BJ (cell line): ENCODE data around the gene CCNH. TPM values are rescaled to one million over a fixed set of nuclear protein-coding genes. Genes with fewer than 3 reads are reported as not detected.

Experiments
- CTCF ChIA-PET: fragments of 350-600 bp; formaldehyde crosslinking; extraction: SDS; loops from one replicate; lab custom pipeline; 2021; ENCODE audit warnings: antibody characterized with exemption, inconsistent platforms; lab: Yijun Ruan, JAX
- POLR2A ChIA-PET: fragments of 300-600 bp; sonication (Branson Sonifier 250); formaldehyde crosslinking; extraction: SDS; loops from one replicate; lab custom pipeline; 2021; ENCODE audit warnings: antibody characterized with exemption; lab: Charles Lee
- DNase-seq: peaks from one replicate; pipeline ENCODE4 v3.0.0-alpha.2; 2011; ENCODE audit warnings: low read depth
- H3K27me3 ChIP-seq: 2 replicates; pipeline ENCODE4 v1.6.0; 2011; ENCODE audit warnings: low read length; ENCODE audit not compliant: control insufficient read depth, insufficient read depth
- H3K36me3 ChIP-seq: 2 replicates; pipeline ENCODE4 v1.5.1; 2011; ENCODE audit warnings: low read length; ENCODE audit not compliant: control insufficient read depth, insufficient read depth
- H3K4me3 ChIP-seq: 2 replicates; pipeline ENCODE4 v1.5.1; 2011; ENCODE audit warnings: low read depth, mild to moderate bottlenecking, control low read depth, low read length
- polyA plus RNA-seq: library from polyadenylated mRNA; depleted of rRNA; stranded (reverse); fragments of >200 nt; gene quantifications from 2 replicates; pipeline ENCODE4 v1.2.3, GENCODE V29; 2011
- TF ChIP-seq, protein P1 (sequence below): IDR thresholded peaks from 2 replicates; pipeline ENCODE4 v1.5.1; 2011; ENCODE audit warnings: low read depth, mild to moderate bottlenecking, control low read depth, inconsistent platforms, low read length, moderate library complexity; ENCODE audit not compliant: insufficient read depth

Gene CCNH
- polyA plus RNA-seq, 1 experiment = 62.0 TPM

DNA sequence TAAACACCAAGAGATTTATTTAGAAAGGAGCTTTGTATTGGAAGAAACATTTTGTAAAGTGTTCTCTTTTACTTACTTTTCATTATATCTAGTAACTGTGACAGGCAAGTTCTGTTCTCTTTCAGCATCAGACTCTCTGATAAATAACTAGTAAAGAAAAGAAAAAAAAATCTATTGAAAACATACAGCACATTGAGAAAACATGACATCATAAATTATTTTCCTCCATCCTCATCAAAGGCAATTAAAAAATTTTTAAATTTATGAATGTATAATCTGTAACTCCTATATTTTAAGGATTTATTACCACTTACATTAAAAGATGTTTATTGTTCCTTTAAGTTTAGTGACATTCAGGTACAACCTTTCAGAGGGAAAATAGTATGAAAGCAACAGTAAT is 11.1 kb downstream of the CCNH start:
- no peak for DNase-seq
- peaks cover 5% of the 10 kb centered on the region for H3K36me3 ChIP-seq
- no peaks in the 10 kb centered on the region for H3K27me3 ChIP-seq
- ChIA-PET POLR2A (no interaction called here), CTCF (interaction anchor here (1.1 to 2.1 kb wide), 2 partner anchors 29 to 331 kb away, joined by 3 to 31 read pairs; no protein-coding TSS in a partner anchor)
- TF ChIP-seq, protein P1, sequence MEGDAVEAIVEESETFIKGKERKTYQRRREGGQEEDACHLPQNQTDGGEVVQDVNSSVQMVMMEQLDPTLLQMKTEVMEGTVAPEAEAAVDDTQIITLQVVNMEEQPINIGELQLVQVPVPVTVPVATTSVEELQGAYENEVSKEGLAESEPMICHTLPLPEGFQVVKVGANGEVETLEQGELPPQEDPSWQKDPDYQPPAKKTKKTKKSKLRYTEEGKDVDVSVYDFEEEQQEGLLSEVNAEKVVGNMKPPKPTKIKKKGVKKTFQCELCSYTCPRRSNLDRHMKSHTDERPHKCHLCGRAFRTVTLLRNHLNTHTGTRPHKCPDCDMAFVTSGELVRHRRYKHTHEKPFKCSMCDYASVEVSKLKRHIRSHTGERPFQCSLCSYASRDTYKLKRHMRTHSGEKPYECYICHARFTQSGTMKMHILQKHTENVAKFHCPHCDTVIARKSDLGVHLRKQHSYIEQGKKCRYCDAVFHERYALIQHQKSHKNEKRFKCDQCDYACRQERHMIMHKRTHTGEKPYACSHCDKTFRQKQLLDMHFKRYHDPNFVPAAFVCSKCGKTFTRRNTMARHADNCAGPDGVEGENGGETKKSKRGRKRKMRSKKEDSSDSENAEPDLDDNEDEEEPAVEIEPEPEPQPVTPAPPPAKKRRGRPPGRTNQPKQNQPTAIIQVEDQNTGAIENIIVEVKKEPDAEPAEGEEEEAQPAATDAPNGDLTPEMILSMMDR = no peak
- no peak overlapping the region for H3K4me3 ChIP-seq

DNA sequence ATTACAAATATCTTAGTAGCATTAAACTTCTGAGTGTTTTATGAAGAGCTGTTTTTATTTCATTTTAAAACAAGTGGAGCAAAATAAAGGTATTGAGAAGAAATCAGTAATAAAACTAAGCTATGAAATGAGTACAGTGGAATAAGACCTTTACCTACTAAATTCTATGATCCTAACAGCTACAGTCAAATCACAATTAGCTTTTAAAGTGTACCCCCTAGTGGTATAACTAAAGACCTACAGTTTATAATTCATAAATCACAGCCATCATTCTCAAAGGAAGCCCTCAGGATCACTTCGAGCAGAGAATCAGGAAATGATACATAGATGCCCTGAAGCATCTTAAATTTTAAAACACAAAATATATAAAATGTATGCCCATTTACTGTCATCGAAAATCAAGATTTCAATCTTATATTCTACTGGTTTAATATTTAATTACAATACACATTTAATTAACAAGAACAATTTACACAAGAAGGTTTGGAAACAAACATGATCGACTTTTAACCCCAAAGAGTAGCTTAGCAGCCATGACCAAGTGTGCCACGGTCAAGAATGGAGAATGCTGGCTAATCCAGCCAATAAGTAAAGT is 12.3 kb downstream of the CCNH start:
- TF ChIP-seq, protein P1 = peak; percentile 51
- Histone ChIP-seq H3K4me3 (no peak overlapping the region), H3K36me3 (peaks cover 5% of the 10 kb centered on the region), H3K27me3 (no peaks in the 10 kb centered on the region)
- no peak for DNase-seq
- CTCF ChIA-PET = interaction anchor here (0.7 to 2.1 kb wide), 5 partner anchors 10 to 330 kb away, joined by 3 to 31 read pairs (median 7); no protein-coding TSS in a partner anchor
- POLR2A ChIA-PET = interaction anchor here (0.6 to 1.1 kb wide), 3 partner anchors 10 to 330 kb away, joined by 3 to 5 read pairs (median 4); no protein-coding TSS in a partner anchor

DNA sequence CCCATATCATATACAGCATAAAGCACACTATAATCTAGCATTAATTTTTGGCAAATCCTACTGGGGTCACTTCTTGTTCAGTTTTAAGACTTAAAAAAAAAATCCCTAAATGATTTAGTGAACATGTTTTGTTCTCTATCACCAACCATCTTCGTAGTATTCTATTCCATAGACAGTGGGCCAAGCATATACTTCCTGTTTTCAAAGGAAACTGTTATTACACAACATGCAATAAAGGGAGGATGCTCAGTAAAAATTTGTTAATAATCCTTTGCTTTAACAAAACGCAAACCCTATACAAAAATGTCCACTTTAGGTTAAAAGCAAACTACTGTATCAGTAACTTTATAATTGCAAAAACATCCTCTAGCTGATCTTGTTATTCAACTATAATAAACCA is 13.0 kb downstream of the CCNH start:
- no peak overlapping the region for H3K4me3 ChIP-seq
- H3K27me3 ChIP-seq = no peaks in the 10 kb centered on the region
- TF ChIP-seq, protein P1 = no peak
- ChIA-PET CTCF (interaction anchor here (0.7 to 2.1 kb wide), 6 partner anchors 10 to 329 kb away, joined by 3 to 31 read pairs (median 6); no protein-coding TSS in a partner anchor), POLR2A (interaction anchor here (0.6 to 1.1 kb wide), 2 partner anchors 328 to 330 kb away, joined by 3 to 4 read pairs; no protein-coding TSS in a partner anchor)
- no peak for DNase-seq
- peaks cover 5% of the 10 kb centered on the region for H3K36me3 ChIP-seq

- Histone ChIP-seq H3K36me3 (peaks cover 5% of the 10 kb centered on the region), H3K4me3 (no peak overlapping the region), H3K27me3 (no peaks in the 10 kb centered on the region)
- TF ChIP-seq, protein P1 = no peak
- no peak for DNase-seq
- ChIA-PET POLR2A (no interaction called here), CTCF (interaction anchor here (0.8 to 2.1 kb wide), 5 partner anchors 9 to 329 kb away, joined by 3 to 31 read pairs (median 7); no protein-coding TSS in a partner anchor)
Measured at GRCh38 chr5:87398981-87399614, 13.6 kb downstream of the CCNH start.
